GM19324 (cell line): ENCODE measurements around the gene OGFRL1.
"Not testable (repeated sequence)": the region's sequence is repeated elsewhere in the genome, so short reads cannot be mapped to it uniquely, and the experiment has no call there.

Source experiments
- ATAC-seq: cut with Tn5 transposase; IDR thresholded peaks from one replicate; pipeline ENCODE4 v1.9.1; 2021; ENCODE audit warnings: mild to moderate bottlenecking, moderate library complexity; ENCODE audit not compliant: unreplicated experiment, low FRiP score

OGFRL1 gene

GRCh38 chr6:71288228-71289038 lies at the start of gene OGFRL1:
Gene OGFRL1, plus strand, starts transcription at chr6:71288811. Its CDS starts 126 bp downstream, at chr6:71288937.
- peak; percentile 94 for ATAC-seq

GRCh38 chr6:71239694-71240093 lies 48.9 kb upstream of the OGFRL1 start:
- ATAC-seq: no peak

- no peak for ATAC-seq
Measured at GRCh38 chr6:71245265-71246049, 43.2 kb upstream of the OGFRL1 start.

GRCh38 chr6:71246596-71246995 lies 42.0 kb upstream of the OGFRL1 start:
- no peak for ATAC-seq

- peak; percentile 49 for ATAC-seq
Measured at GRCh38 chr6:71248306-71248765, 40.3 kb upstream of the OGFRL1 start.

- no peak for ATAC-seq
Measured at GRCh38 chr6:71248878-71249544, 39.6 kb upstream of the OGFRL1 start.

- ATAC-seq: no peak
Measured at GRCh38 chr6:71250099-71250602, 38.5 kb upstream of the OGFRL1 start.

- no peak for ATAC-seq
Measured at GRCh38 chr6:71252410-71252809, 36.2 kb upstream of the OGFRL1 start.

GRCh38 chr6:71252960-71253359 lies 35.7 kb upstream of the OGFRL1 start:
- no peak for ATAC-seq

- no peak for ATAC-seq
Measured at GRCh38 chr6:71254323-71254722, 34.3 kb upstream of the OGFRL1 start.

GRCh38 chr6:71258078-71258866 lies 30.3 kb upstream of the OGFRL1 start:
- no peak for ATAC-seq

- ATAC-seq: no peak
Measured at GRCh38 chr6:71259888-71260604, 28.6 kb upstream of the OGFRL1 start.

GRCh38 chr6:71262914-71263313 lies 25.7 kb upstream of the OGFRL1 start:
- ATAC-seq: no peak

GRCh38 chr6:71266392-71266791 lies 22.2 kb upstream of the OGFRL1 start:
- ATAC-seq: not testable (repeated sequence)

- ATAC-seq: peak; percentile 68
Measured at GRCh38 chr6:71268735-71269437, 19.7 kb upstream of the OGFRL1 start.

GRCh38 chr6:71277926-71278600 lies 10.5 kb upstream of the OGFRL1 start:
- ATAC-seq: peak; percentile 62

GRCh38 chr6:71279321-71279720 lies 9.3 kb upstream of the OGFRL1 start:
- no peak for ATAC-seq

- ATAC-seq: no peak
Measured at GRCh38 chr6:71279740-71280139, 8.9 kb upstream of the OGFRL1 start.
